Tibial nerve (tissue), 4 donors: ENCODE results near the gene GMCL2. TPM values are rescaled to one million over a fixed set of nuclear protein-coding genes. Genes with fewer than 3 reads are reported as not detected.

ENCODE experiments used
- DNase-seq, 2 donors: peaks; one replicate each; pipeline ENCODE4 v3.0.0-alpha.2; 2019; ENCODE audit warnings: low spot score in 2 of 2
- H3K27ac ChIP-seq, 4 donors: fragments of 200-600 bp; sonication (generic) in 3 of 4; one replicate each; pipeline ENCODE4 v1.5.1; 2017 to 2019; ENCODE audit warnings: mild to moderate bottlenecking in 1 of 4
- H3K27me3 ChIP-seq, 2 donors: fragments of 200-600 bp; sonication (generic) in 1 of 2; one replicate each; pipeline versions ENCODE4 v1.5.1 to v1.6.0; 2017 to 2019
- H3K36me3 ChIP-seq, 3 donors: fragments of 200-600 bp; sonication (generic); one replicate each; pipeline ENCODE4 v1.5.1; 2018 to 2019
- H3K4me1 ChIP-seq, 4 donors: fragments of 200-600 bp; sonication (generic) in 3 of 4; one replicate each; pipeline ENCODE4 v1.5.1; 2017 to 2019
- H3K4me3 ChIP-seq, 4 donors: fragments of 200-600 bp; sonication (generic) in 3 of 4; one replicate each; pipeline ENCODE4 v1.5.1; 2017 to 2019; ENCODE audit warnings: mild to moderate bottlenecking in 1 of 4, moderate library complexity in 1 of 4
- H3K9me3 ChIP-seq, 4 donors: fragments of 200-600 bp; sonication (generic) in 3 of 4; one replicate each; pipeline ENCODE4 v1.5.1; 2017 to 2019
- EP300 ChIP-seq, 2 donors: sonication (generic); formaldehyde crosslinking; IDR thresholded peaks; one replicate each; pipeline ENCODE4 v1.6.1; 2017; ENCODE audit warnings: antibody characterized with exemption in 2 of 2, mild to moderate bottlenecking in 1 of 2
- POLR2A ChIP-seq, 2 donors: fragments of 450-650 bp; IDR thresholded peaks; one replicate each; pipeline ENCODE4 v1.6.1; 2017; ENCODE audit warnings: antibody characterized with exemption in 2 of 2, mild to moderate bottlenecking in 2 of 2, moderate library complexity in 2 of 2
- WGBS, 2 donors: methylation state at CpG; one replicate each; pipeline ENCODE4 v1.1.5; 2018; 5-methylcytosine and 5-hydroxymethylcytosine counted together
- total RNA-seq, 4 donors: library from RNA; depleted of rRNA; stranded (reverse); fragments of >200 nt; gene quantifications; one replicate each; pipeline ENCODE4 v1.1.0, GENCODE V29; 2016
- TF ChIP-seq, protein P1 (sequence below), 5 experiments: fragments of 200-600 bp in 3 of 5; fragments of 450-650 bp in 2 of 5; sonication (generic) in 3 of 5; IDR thresholded peaks; one replicate each; pipeline ENCODE4 v1.5.1; 2016 to 2019; ENCODE audit warnings: antibody characterized with exemption in 5 of 5, mild to moderate bottlenecking in 3 of 5, moderate library complexity in 2 of 5

GMCL2 gene
- total RNA-seq, 4 donors from 2014 or later: not detected

DNA sequence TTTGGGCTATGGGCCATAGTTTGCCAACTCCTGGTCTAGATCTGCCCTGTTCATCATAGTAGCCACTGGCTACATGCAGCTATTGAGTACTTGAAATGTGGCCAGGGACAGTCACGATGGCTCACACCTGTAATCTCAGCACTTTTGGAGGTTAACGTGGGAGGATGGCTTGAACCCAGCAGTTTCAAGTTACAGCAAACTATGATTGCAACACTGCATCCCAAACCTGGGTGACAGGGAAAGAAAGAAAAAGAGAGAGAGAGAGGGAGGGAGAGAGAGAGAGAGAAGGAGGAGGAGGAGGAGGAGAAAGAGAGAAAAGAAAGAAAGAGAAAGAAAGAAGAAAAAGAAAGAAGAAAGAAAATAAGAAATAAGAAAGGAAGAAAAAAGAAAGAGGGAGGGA is 5.1 kb upstream of the GMCL2 start:
- Histone ChIP-seq H3K9me3 (no peaks in the 10 kb centered on the region), H3K4me1 (no peaks in the 10 kb centered on the region), H3K27me3 (peaks cover 0 to 10% of the 10 kb centered on the region in 2 donors), H3K4me3 (no peak overlapping the region), H3K36me3 (no peaks in the 10 kb centered on the region), H3K27ac (no peak overlapping the region)
- DNase-seq: no peak
- TF ChIP-seq POLR2A (IDR thresholded peaks at IDR 0.05): no peak
- no peak for TF ChIP-seq EP300 (IDR thresholded peaks at IDR 0.05)
- TF ChIP-seq, protein P1, sequence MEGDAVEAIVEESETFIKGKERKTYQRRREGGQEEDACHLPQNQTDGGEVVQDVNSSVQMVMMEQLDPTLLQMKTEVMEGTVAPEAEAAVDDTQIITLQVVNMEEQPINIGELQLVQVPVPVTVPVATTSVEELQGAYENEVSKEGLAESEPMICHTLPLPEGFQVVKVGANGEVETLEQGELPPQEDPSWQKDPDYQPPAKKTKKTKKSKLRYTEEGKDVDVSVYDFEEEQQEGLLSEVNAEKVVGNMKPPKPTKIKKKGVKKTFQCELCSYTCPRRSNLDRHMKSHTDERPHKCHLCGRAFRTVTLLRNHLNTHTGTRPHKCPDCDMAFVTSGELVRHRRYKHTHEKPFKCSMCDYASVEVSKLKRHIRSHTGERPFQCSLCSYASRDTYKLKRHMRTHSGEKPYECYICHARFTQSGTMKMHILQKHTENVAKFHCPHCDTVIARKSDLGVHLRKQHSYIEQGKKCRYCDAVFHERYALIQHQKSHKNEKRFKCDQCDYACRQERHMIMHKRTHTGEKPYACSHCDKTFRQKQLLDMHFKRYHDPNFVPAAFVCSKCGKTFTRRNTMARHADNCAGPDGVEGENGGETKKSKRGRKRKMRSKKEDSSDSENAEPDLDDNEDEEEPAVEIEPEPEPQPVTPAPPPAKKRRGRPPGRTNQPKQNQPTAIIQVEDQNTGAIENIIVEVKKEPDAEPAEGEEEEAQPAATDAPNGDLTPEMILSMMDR (IDR thresholded peaks at IDR 0.05): no peak
- 69 to 74% methylated on average over 2 of the region's 2 CpGs for WGBS, 2 donors

- Histone ChIP-seq H3K27me3 (peaks cover 0 to 10% of the 10 kb centered on the region in 2 donors), H3K9me3 (no peaks in the 10 kb centered on the region), H3K27ac (no peak overlapping the region), H3K36me3 (no peaks in the 10 kb centered on the region), H3K4me1 (no peaks in the 10 kb centered on the region), H3K4me3 (no peak overlapping the region)
- WGBS, 2 donors: 70 to 80% methylated on average over 4 of the region's 4 CpGs
- TF ChIP-seq, protein P1 (IDR thresholded peaks at IDR 0.05): no peak
- TF ChIP-seq EP300 (IDR thresholded peaks at IDR 0.05) (no peak), POLR2A (IDR thresholded peaks at IDR 0.05) (no peak)
- DNase-seq: no peak
These were observed 4.5 kb upstream of the GMCL2 start for GRCh38 chr5:178191661-178192060.

DNA sequence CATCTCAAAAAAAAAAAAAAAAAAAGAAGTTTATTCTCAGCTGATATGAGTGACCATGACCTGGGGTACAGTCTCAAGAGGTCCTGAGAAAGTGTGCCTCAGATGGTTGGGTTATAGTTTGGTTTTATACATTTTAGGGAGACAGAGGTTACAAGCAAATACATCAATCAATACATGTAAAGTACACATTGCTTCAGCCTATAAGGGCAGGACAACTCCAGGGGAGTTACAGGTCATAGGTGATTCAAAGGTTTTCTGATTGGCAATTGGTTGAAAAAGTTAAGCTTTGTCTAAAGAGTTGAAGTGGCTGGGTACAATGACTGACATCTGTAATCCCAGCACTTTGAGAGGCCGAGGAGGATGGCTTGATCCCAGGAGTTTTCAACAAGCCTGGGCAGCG is 2.3 kb upstream of the GMCL2 start:
- Histone ChIP-seq H3K27me3 (peaks cover 0 to 10% of the 10 kb centered on the region in 2 donors), H3K9me3 (no peaks in the 10 kb centered on the region), H3K4me1 (no peaks in the 10 kb centered on the region), H3K27ac (no peak overlapping the region), H3K36me3 (no peaks in the 10 kb centered on the region), H3K4me3 (no peak overlapping the region)
- DNase-seq: no peak
- 43 to 44% methylated on average over 2 of the region's 2 CpGs for WGBS, 2 donors
- no peak for TF ChIP-seq EP300 (IDR thresholded peaks at IDR 0.05)
- TF ChIP-seq POLR2A (IDR thresholded peaks at IDR 0.05): no peak
- TF ChIP-seq, protein P1 (IDR thresholded peaks at IDR 0.05): no peak

- WGBS, 2 donors: 59 to 62% methylated on average over 6 of the region's 6 CpGs
- H3K27ac ChIP-seq: no peak overlapping the region
- no peaks in the 10 kb centered on the region for H3K36me3 ChIP-seq
- no peak for DNase-seq
- TF ChIP-seq EP300 (IDR thresholded peaks at IDR 0.05) (no peak), POLR2A (IDR thresholded peaks at IDR 0.05) (no peak)
- TF ChIP-seq, protein P1 (IDR thresholded peaks at IDR 0.05): no peak
- no peaks in the 10 kb centered on the region for H3K27me3 ChIP-seq
- no peaks in the 10 kb centered on the region for H3K9me3 ChIP-seq
- no peak overlapping the region for H3K4me3 ChIP-seq
- no peaks in the 10 kb centered on the region for H3K4me1 ChIP-seq
These were observed 744 bp downstream of the GMCL2 start for GRCh38 chr5:178186427-178186826.

- TF ChIP-seq POLR2A (IDR thresholded peaks at IDR 0.05): no peak
- TF ChIP-seq, protein P1 (IDR thresholded peaks at IDR 0.05): no peak
- no peak for TF ChIP-seq EP300 (IDR thresholded peaks at IDR 0.05)
- WGBS, 2 donors: 35 to 38% methylated on average over 4 of the region's 4 CpGs
- H3K9me3 ChIP-seq: peaks cover 0 to 4% (median 0%) of the 10 kb centered on the region in 4 donors
These were observed 4.9 kb downstream of the GMCL2 start for GRCh38 chr5:178182158-178182876.

More at GRCh38 chr5:178182158-178182876, 4.9 kb downstream of the GMCL2 start:
- Histone ChIP-seq H3K4me1 (no peaks in the 10 kb centered on the region), H3K27me3 (peaks cover 0 to 9% of the 10 kb centered on the region in 2 donors), H3K27ac (no peak overlapping the region), H3K36me3 (no peaks in the 10 kb centered on the region), H3K4me3 (no peak overlapping the region)
- DNase-seq: no peak
